Mesenchymal stem cell (in vitro differentiated cells and primary cell): ENCODE measurements around the gene GCDH.
"Not testable (repeated sequence)": the region's sequence is repeated elsewhere in the genome, so short reads cannot be mapped to it uniquely, and the experiment has no call there.

ENCODE experiments used
- DNase-seq: peaks from one replicate; pipeline ENCODE4 v3.0.0-alpha.2; 2013
- H2AFZ ChIP-seq: one replicate; pipeline ENCODE4 v1.6.1; 2013; ENCODE audit warnings: low read depth, mild to moderate bottlenecking, control low read depth, inconsistent platforms, low read length, moderate library complexity
- H2AK5ac ChIP-seq: 2 replicates; pipeline ENCODE4 v1.6.1; 2013; ENCODE audit warnings: low read length, moderate library complexity, mild to moderate bottlenecking, inconsistent platforms; ENCODE audit not compliant: severe bottlenecking
- H2BK120ac ChIP-seq: one replicate; pipeline ENCODE4 v1.6.1; 2013; ENCODE audit warnings: low read depth, mild to moderate bottlenecking, inconsistent platforms, low read length, moderate library complexity
- H2BK12ac ChIP-seq, 2 experiments: one replicate each; pipeline ENCODE4 v1.6.1; 2013; ENCODE audit warnings: inconsistent platforms in 2 of 2, low read length in 2 of 2, mild to moderate bottlenecking in 2 of 2, moderate library complexity in 2 of 2, control low read depth in 1 of 2
- H2BK15ac ChIP-seq: one replicate; pipeline ENCODE4 v1.6.1; 2013; ENCODE audit warnings: mild to moderate bottlenecking, low read depth, inconsistent platforms; ENCODE audit not compliant: poor library complexity, severe bottlenecking
- H2BK5ac ChIP-seq: 2 replicates; pipeline ENCODE4 v1.6.1; 2013; ENCODE audit warnings: low read depth, mild to moderate bottlenecking, low read length, control low read depth, inconsistent platforms; ENCODE audit not compliant: poor library complexity, severe bottlenecking
- H3K14ac ChIP-seq, 2 experiments: one replicate each; pipeline ENCODE4 v1.6.1; 2013; ENCODE audit warnings: inconsistent platforms in 2 of 2, low read length in 2 of 2, control low read depth in 1 of 2, mild to moderate bottlenecking in 1 of 2, moderate library complexity in 1 of 2
- H3K18ac ChIP-seq, 2 experiments: one replicate each; pipeline ENCODE4 v1.6.1; 2013; ENCODE audit warnings: inconsistent platforms in 2 of 2, low read length in 2 of 2, control low read depth in 1 of 2, low read depth in 1 of 2, mild to moderate bottlenecking in 1 of 2
- H3K23ac ChIP-seq, 2 experiments: one replicate each; pipeline ENCODE4 v1.6.1; 2013; ENCODE audit warnings: inconsistent platforms in 2 of 2, low read length in 2 of 2, mild to moderate bottlenecking in 2 of 2, moderate library complexity in 2 of 2, control low read depth in 1 of 2
- H3K27ac ChIP-seq: 2 replicates; pipeline ENCODE4 v1.5.1; 2013; ENCODE audit warnings: mild to moderate bottlenecking, moderate library complexity, low read length, control low read depth, inconsistent platforms; ENCODE audit not compliant: poor library complexity, severe bottlenecking
- H3K27me3 ChIP-seq, 2 experiments: 2 replicates each; pipeline versions ENCODE4 v1.6.1 to v1.7.0; 2013; ENCODE audit warnings: low read length in 2 of 2, mild to moderate bottlenecking in 2 of 2, moderate library complexity in 2 of 2, control low read depth in 1 of 2, inconsistent platforms in 1 of 2; ENCODE audit not compliant: control insufficient read depth in 1 of 2, insufficient read depth in 1 of 2
- H3K36me3 ChIP-seq, 2 experiments: 2 replicates each; pipeline versions ENCODE4 v1.6.1 to v1.7.0; 2013; ENCODE audit warnings: low read length in 2 of 2, control low read depth in 1 of 2, inconsistent platforms in 1 of 2, low read depth in 1 of 2, mild to moderate bottlenecking in 1 of 2; ENCODE audit not compliant: insufficient read depth in 2 of 2, control insufficient read depth in 1 of 2
- H3K4ac ChIP-seq, 2 experiments: one replicate each; pipeline ENCODE4 v1.6.1; 2013; ENCODE audit warnings: inconsistent platforms in 2 of 2, low read length in 2 of 2, mild to moderate bottlenecking in 2 of 2, moderate library complexity in 2 of 2, control low read depth in 1 of 2, low read depth in 1 of 2
- H3K4me1 ChIP-seq: 2 replicates; pipeline ENCODE4 v1.6.1; 2013; ENCODE audit warnings: low read depth, low read length, control low read depth; ENCODE audit not compliant: control insufficient read depth, insufficient read depth
- H3K4me2 ChIP-seq: 2 replicates; pipeline ENCODE4 v1.6.1; 2013; ENCODE audit warnings: low read length, mild to moderate bottlenecking, inconsistent platforms; ENCODE audit not compliant: poor library complexity, severe bottlenecking
- H3K4me3 ChIP-seq, 2 experiments: 2 replicates each; pipeline versions ENCODE4 v1.5.1 to v1.7.0; 2013; ENCODE audit warnings: low read length in 2 of 2, mild to moderate bottlenecking in 2 of 2, control low read depth in 1 of 2, low read depth in 1 of 2; ENCODE audit not compliant: insufficient read depth in 1 of 2
- H3K79me1 ChIP-seq: replicated peaks from 2 replicates; pipeline ENCODE4 v1.6.1; 2013; ENCODE audit warnings: mild to moderate bottlenecking, control low read depth, low read length, inconsistent platforms; ENCODE audit not compliant: poor library complexity, severe bottlenecking
- H3K9ac ChIP-seq: 2 replicates; pipeline ENCODE4 v1.7.0; 2013; ENCODE audit warnings: mild to moderate bottlenecking, low read length, moderate library complexity
- H3K9me3 ChIP-seq: 2 replicates; pipeline ENCODE4 v1.7.0; 2013; ENCODE audit warnings: mild to moderate bottlenecking, low read length; ENCODE audit not compliant: control insufficient read depth
- H4K8ac ChIP-seq: one replicate; pipeline ENCODE4 v1.6.1; 2013; ENCODE audit warnings: inconsistent platforms, mild to moderate bottlenecking, low read length, moderate library complexity
- H4K91ac ChIP-seq: one replicate; pipeline ENCODE4 v1.6.1; 2013; ENCODE audit warnings: mild to moderate bottlenecking, low read length, inconsistent platforms
- WGBS: methylation state at CpG from one replicate; pipeline ENCODE4 v1.1.7; 2013; ENCODE audit warnings: mixed read lengths; 5-methylcytosine and 5-hydroxymethylcytosine counted together

The GCDH gene

GRCh38 chr19:12846613-12847012 lies 44.3 kb upstream of the GCDH start:
- not testable (repeated sequence) for H2AFZ ChIP-seq, H3K36me3 ChIP-seq, H2BK12ac ChIP-seq, H4K8ac ChIP-seq, H3K79me1 ChIP-seq, H3K14ac ChIP-seq, H3K23ac ChIP-seq, H2AK5ac ChIP-seq, H3K4me2 ChIP-seq, H2BK120ac ChIP-seq, H4K91ac ChIP-seq, H3K4me3 ChIP-seq, DNase-seq, H3K9me3 ChIP-seq, H2BK5ac ChIP-seq, H2BK15ac ChIP-seq, H3K4ac ChIP-seq, H3K27ac ChIP-seq, H3K18ac ChIP-seq, H3K4me1 ChIP-seq
- Histone ChIP-seq H3K9ac (peak overlapping the region; percentile 73), H3K27me3 (peaks cover 29 to 34% of the 10 kb centered on the region in 2 experiments)
- 78% methylated on average over 2 of the region's 7 CpGs for WGBS

DNA sequence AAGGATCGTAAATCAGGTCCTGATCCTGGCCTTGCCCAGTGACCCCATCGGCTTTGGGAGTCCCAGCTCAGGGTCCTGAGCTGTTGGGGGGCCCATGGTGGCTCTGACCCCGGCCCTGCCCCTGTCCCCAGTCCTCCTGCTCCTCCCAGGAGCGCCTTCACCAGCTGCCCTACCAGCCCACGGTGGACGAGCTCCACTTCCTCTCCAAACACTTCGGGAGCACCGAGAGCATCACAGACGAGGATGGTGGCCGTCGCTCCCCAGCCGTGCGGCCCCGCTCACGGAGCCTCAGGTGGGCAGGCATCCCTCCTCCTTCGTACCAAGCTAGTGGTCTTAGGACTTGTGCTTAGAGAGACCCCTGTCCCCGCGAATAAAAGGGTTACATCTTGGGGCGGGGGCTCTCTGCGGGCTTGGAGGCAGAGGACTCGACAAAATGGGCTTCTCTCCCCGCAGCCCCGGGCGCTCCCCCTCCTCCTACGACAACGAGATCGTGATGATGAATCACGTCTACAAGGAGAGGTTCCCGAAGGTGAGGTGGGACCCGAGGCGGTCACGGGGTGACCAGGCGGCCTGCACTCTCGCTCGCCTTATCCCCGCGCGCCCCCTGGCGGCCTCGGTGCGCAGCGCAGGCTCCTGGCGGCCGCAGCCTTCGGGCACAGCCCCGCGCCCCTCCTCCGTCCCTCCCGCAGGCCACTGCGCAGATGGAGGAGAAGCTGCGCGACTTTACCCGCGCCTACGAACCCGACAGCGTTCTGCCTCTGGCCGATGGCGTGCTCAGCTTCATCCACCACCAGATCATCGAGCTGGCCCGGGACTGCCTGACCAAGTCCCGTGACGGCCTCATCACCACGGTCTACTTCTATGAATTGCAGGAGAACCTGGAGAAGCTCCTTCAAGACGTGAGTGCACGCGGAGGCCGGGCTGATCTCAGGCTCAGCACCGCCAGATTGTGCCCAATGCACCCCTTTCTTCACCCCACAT lies 43.5 kb upstream of the GCDH start:
- H3K4ac ChIP-seq, result no peak overlapping the region
- H2AFZ ChIP-seq, result peak overlapping the region; percentile 74
- H4K8ac ChIP-seq, result peak overlapping the region; percentile 71
- H3K27me3 ChIP-seq, result peaks cover 22 to 28% of the 10 kb centered on the region in 2 experiments
- peak overlapping the region in 1 of 2 experiments; percentile 57 for H3K4me3 ChIP-seq
- H3K14ac ChIP-seq, result no peak overlapping the region
- no peaks in the 10 kb centered on the region for H3K79me1 ChIP-seq
- H2BK15ac ChIP-seq, result no peak overlapping the region
- H3K4me1 ChIP-seq, result peaks cover 9% of the 10 kb centered on the region
- H3K27ac ChIP-seq, result no peak overlapping the region
- H3K9ac ChIP-seq, result peak overlapping the region; percentile 73
- H2AK5ac ChIP-seq, result no peak overlapping the region
- 24% methylated on average over 69 of the region's 69 CpGs for WGBS
- no peak overlapping the region for H4K91ac ChIP-seq
- H3K23ac ChIP-seq, result no peak overlapping the region
- H3K36me3 ChIP-seq, result no peaks in the 10 kb centered on the region
- H2BK120ac ChIP-seq, result no peak overlapping the region
- peak overlapping the region; percentile 64 for H3K4me2 ChIP-seq
- H2BK12ac ChIP-seq, result peak overlapping the region in 1 of 2 experiments; percentile 38
- peak overlapping the region; percentile 38 to 40 for H3K18ac ChIP-seq
- H2BK5ac ChIP-seq, result no peak overlapping the region
- no peaks in the 10 kb centered on the region for H3K9me3 ChIP-seq
- DNase-seq, result peak; percentile 75

GRCh38 chr19:12856653-12857052 lies 34.3 kb upstream of the GCDH start:
- no peak overlapping the region for H3K18ac ChIP-seq
- H4K8ac ChIP-seq, result no peak overlapping the region
- H3K9me3 ChIP-seq, result peaks cover 11% of the 10 kb centered on the region
- H3K4me3 ChIP-seq, result no peak overlapping the region
- H3K23ac ChIP-seq, result no peak overlapping the region
- no peak for DNase-seq
- H3K79me1 ChIP-seq, result no peaks in the 10 kb centered on the region
- peaks cover 0 to 3% of the 10 kb centered on the region in 2 experiments for H3K27me3 ChIP-seq
- no peak overlapping the region for H2BK120ac ChIP-seq
- no peak overlapping the region for H2BK5ac ChIP-seq
- no peak overlapping the region for H3K4me2 ChIP-seq
- no peak overlapping the region for H2BK12ac ChIP-seq
- no peak overlapping the region for H2BK15ac ChIP-seq
- no peak overlapping the region for H3K4ac ChIP-seq
- no peak overlapping the region for H4K91ac ChIP-seq
- H2AK5ac ChIP-seq, result no peak overlapping the region
- no peak overlapping the region for H3K9ac ChIP-seq
- no peak overlapping the region for H3K14ac ChIP-seq
- H3K4me1 ChIP-seq, result no peaks in the 10 kb centered on the region
- H2AFZ ChIP-seq, result no peak overlapping the region
- no peaks in the 10 kb centered on the region for H3K36me3 ChIP-seq
- no CpG with 5 or more reads among the region's 1 CpG for WGBS
- no peak overlapping the region for H3K27ac ChIP-seq

- H3K4me1 ChIP-seq, result no peaks in the 10 kb centered on the region
- H3K14ac ChIP-seq, result peak overlapping the region in 1 of 2 experiments; percentile 28
- no peak for DNase-seq
- H2BK120ac ChIP-seq, result no peak overlapping the region
- H2AK5ac ChIP-seq, result no peak overlapping the region
- no peak overlapping the region for H3K4me2 ChIP-seq
- H3K27ac ChIP-seq, result no peak overlapping the region
- no peak overlapping the region for H2BK12ac ChIP-seq
- H3K4ac ChIP-seq, result no peak overlapping the region
- no peak overlapping the region for H4K8ac ChIP-seq
- 96% methylated on average over 31 of the region's 35 CpGs for WGBS
- H2BK5ac ChIP-seq, result no peak overlapping the region
- peaks cover 0 to 11% of the 10 kb centered on the region in 2 experiments for H3K27me3 ChIP-seq
- no peak overlapping the region for H2BK15ac ChIP-seq
- no peak overlapping the region for H3K18ac ChIP-seq
- H4K91ac ChIP-seq, result no peak overlapping the region
- H3K36me3 ChIP-seq, result no peaks in the 10 kb centered on the region
- H3K23ac ChIP-seq, result no peak overlapping the region
- H3K4me3 ChIP-seq, result no peak overlapping the region
- H3K9ac ChIP-seq, result no peak overlapping the region
- H3K9me3 ChIP-seq, result peaks cover 11% of the 10 kb centered on the region
- H2AFZ ChIP-seq, result no peak overlapping the region
- no peaks in the 10 kb centered on the region for H3K79me1 ChIP-seq
Observed at GRCh38 chr19:12858041-12858928, 32.7 kb upstream of the GCDH start.
